Activated CD8-positive, alpha-beta T cell treated with anti-CD3 and anti-CD28 coated beads for 36 hours (primary cell): ENCODE measurements around the gene SNX19. TPM values are rescaled to one million over a fixed set of nuclear protein-coding genes. Genes with fewer than 3 reads are reported as not detected.
"Not testable (repeated sequence)": the region's sequence is repeated elsewhere in the genome, so short reads cannot be mapped to it uniquely, and the experiment has no call there.

Experiments used
- ATAC-seq: fragments of 200-7000 bp; cut with Tn5 transposase; one replicate; pipeline ENCODE4 v1.10.0; 2021; ENCODE audit warnings: mild to moderate bottlenecking, moderate library complexity
- CTCF ChIA-PET: fragments of 350-600 bp; sonication (Branson Sonifier 250); formaldehyde crosslinking; loops from one replicate; lab custom pipeline; 2021; ENCODE audit warnings: antibody characterized with exemption; lab: Charles Lee
- POLR2A ChIA-PET: fragments of 350-600 bp; sonication (Branson Sonifier 250); formaldehyde crosslinking; loops from one replicate; lab custom pipeline; 2021; ENCODE audit warnings: antibody characterized with exemption; lab: Charles Lee
- DNase-seq: peaks from one replicate; pipeline ENCODE4 v3.0.0-alpha.2; 2020
- H3K27ac Mint-ChIP-seq: one replicate; pipeline ENCODE4 v1.8.0; 2021; ENCODE audit warnings: mild to moderate bottlenecking, mixed read lengths
- H3K27me3 Mint-ChIP-seq: one replicate; pipeline ENCODE4 v1.8.0; 2021; ENCODE audit warnings: mixed read lengths
- H3K36me3 Mint-ChIP-seq: one replicate; pipeline ENCODE4 v1.8.0; 2021; ENCODE audit warnings: low read depth, mixed read lengths
- H3K4me1 Mint-ChIP-seq: one replicate; pipeline ENCODE4 v1.8.0; 2021; ENCODE audit warnings: low read depth, mixed read lengths
- H3K4me3 Mint-ChIP-seq: one replicate; pipeline ENCODE4 v1.8.0; 2021; ENCODE audit warnings: mild to moderate bottlenecking, moderate library complexity, mixed read lengths
- H3K9me3 Mint-ChIP-seq: one replicate; pipeline ENCODE4 v1.8.0; 2021; ENCODE audit warnings: mixed read lengths
- CTCF ChIP-seq: fragments of 200-600 bp; IDR thresholded peaks from one replicate; pipeline ENCODE4 v1.8.0; 2022; ENCODE audit warnings: antibody characterized with exemption, mild to moderate bottlenecking
- intact Hi-C: fragments of 100-400 bp; cut with micrococcal nuclease; formaldehyde crosslinking; loops from one replicate; pipeline ENCODE4 v1.10.0; 2022
- total RNA-seq, 2 experiments: library from RNA; stranded (reverse); gene quantifications; one replicate each; pipeline ENCODE4 v1.2.3, GENCODE V29; 2021

SNX19 gene
- total RNA-seq, 2 experiments from 2014 or later = 20.9 to 22.7 TPM

GRCh38 chr11:130858215-130858614, 58.1 kb downstream of the SNX19 start:
- Mint-ChIP-seq H3K36me3 (no peaks in the 10 kb centered on the region), H3K4me1 (peaks cover 3% of the 10 kb centered on the region), H3K4me3 (no peak overlapping the region), H3K9me3 (peaks cover 1% of the 10 kb centered on the region), H3K27me3 (peaks cover 17% of the 10 kb centered on the region), H3K27ac (no peak overlapping the region)
- no peak for DNase-seq
- TF ChIP-seq CTCF = no peak
- ChIA-PET CTCF (interaction anchor here (7.8 kb wide), 1 partner anchor 424 kb away, joined by 279 read pairs; no protein-coding TSS in a partner anchor), POLR2A (no interaction called here)
- no peak for ATAC-seq
- intact Hi-C loops = no loop called here

GRCh38 chr11:130855707-130856106, 60.6 kb downstream of the SNX19 start:
- H3K36me3 Mint-ChIP-seq, intact Hi-C loops, H3K9me3 Mint-ChIP-seq, POLR2A ChIA-PET, ATAC-seq, DNase-seq, H3K4me1 Mint-ChIP-seq, H3K4me3 Mint-ChIP-seq, H3K27ac Mint-ChIP-seq: not testable (repeated sequence)
- CTCF ChIA-PET = interaction anchor here (7.8 kb wide), 1 partner anchor 422 kb away, joined by 279 read pairs; no protein-coding TSS in a partner anchor
- H3K27me3 Mint-ChIP-seq = peaks cover 17% of the 10 kb centered on the region

GRCh38 chr11:130854483-130854882, 61.8 kb downstream of the SNX19 start:
- no peak overlapping the region for H3K27ac Mint-ChIP-seq
- peaks cover 1% of the 10 kb centered on the region for H3K9me3 Mint-ChIP-seq
- DNase-seq (no peak), ATAC-seq (no peak)
- H3K27me3 Mint-ChIP-seq = peaks cover 17% of the 10 kb centered on the region
- ChIA-PET POLR2A (no interaction called here), CTCF (interaction anchor here (1.1 to 3.7 kb wide), 3 partner anchors 8 to 420 kb away, joined by 3 to 24 read pairs (median 11); no protein-coding TSS in a partner anchor)
- H3K36me3 Mint-ChIP-seq = no peaks in the 10 kb centered on the region
- H3K4me3 Mint-ChIP-seq = no peak overlapping the region
- H3K4me1 Mint-ChIP-seq = no peaks in the 10 kb centered on the region
- no peak for TF ChIP-seq CTCF
- intact Hi-C loops = no loop called here

- H3K4me1 Mint-ChIP-seq = no peaks in the 10 kb centered on the region
- DNase-seq (no peak), ATAC-seq (no peak)
- POLR2A ChIA-PET = no interaction called here
- H3K36me3 Mint-ChIP-seq = no peaks in the 10 kb centered on the region
- peaks cover 1% of the 10 kb centered on the region for H3K9me3 Mint-ChIP-seq
- no peak for TF ChIP-seq CTCF
- CTCF ChIA-PET = interaction anchor here (1.1 to 3.7 kb wide), 6 partner anchors 9 to 640 kb away, joined by 3 to 24 read pairs (median 4); no protein-coding TSS in a partner anchor
- intact Hi-C loops = no loop called here
- H3K27me3 Mint-ChIP-seq = peaks cover 17% of the 10 kb centered on the region
- H3K27ac Mint-ChIP-seq = no peak overlapping the region
- no peak overlapping the region for H3K4me3 Mint-ChIP-seq
These were observed 63.7 kb downstream of the SNX19 start for GRCh38 chr11:130852589-130852988.

GRCh38 chr11:130850185-130850944, 65.9 kb downstream of the SNX19 start:
- Mint-ChIP-seq H3K9me3 (no peaks in the 10 kb centered on the region), H3K27me3 (peaks cover 3% of the 10 kb centered on the region), H3K36me3 (no peaks in the 10 kb centered on the region), H3K4me3 (no peak overlapping the region), H3K4me1 (no peaks in the 10 kb centered on the region), H3K27ac (no peak overlapping the region)
- intact Hi-C loops = no loop called here
- CTCF ChIA-PET = no interaction called here
- DNase-seq (no peak), ATAC-seq (no peak)
- no peak for TF ChIP-seq CTCF
- POLR2A ChIA-PET = no interaction called here
